BE2C (cell line): Measurements from ENCODE around the gene FAM107B.

Experiments
- DNase-seq: peaks from one replicate; pipeline ENCODE4 v3.0.0-alpha.2; 2020
- H3K27me3 ChIP-seq: fragments of 250-450 bp; sonication (Bioruptor Pico); 2 replicates; pipeline ENCODE4 v1.5.1; 2020; ENCODE audit warnings: mild to moderate bottlenecking
- H3K36me3 ChIP-seq: fragments of 250-450 bp; sonication (Bioruptor Pico); 2 replicates; pipeline ENCODE4 v1.5.1; 2020; ENCODE audit warnings: mild to moderate bottlenecking
- H3K4me1 ChIP-seq: fragments of 250-450 bp; sonication (Bioruptor Pico); 2 replicates; pipeline ENCODE4 v1.5.1; 2020
- H3K4me3 ChIP-seq: 2 replicates; pipeline ENCODE4 v1.5.1; 2011; ENCODE audit warnings: low read depth, low read length
- H3K9me3 ChIP-seq: fragments of 250-450 bp; sonication (Bioruptor Pico); 2 replicates; pipeline ENCODE4 v1.5.1; 2020
- CTCF ChIP-seq: IDR thresholded peaks from 2 replicates; pipeline ENCODE4 v1.5.1; 2012; ENCODE audit warnings: mild to moderate bottlenecking, low read depth, low read length

FAM107B gene

GRCh38 chr10:14748441-14748840 is 26.3 kb downstream of the FAM107B start:
- Histone ChIP-seq H3K4me1 (peaks cover 35% of the 10 kb centered on the region), H3K36me3 (no peaks in the 10 kb centered on the region), H3K4me3 (no peak overlapping the region), H3K27me3 (no peaks in the 10 kb centered on the region), H3K9me3 (no peaks in the 10 kb centered on the region)
- no peak for TF ChIP-seq CTCF
- DNase-seq = no peak

GRCh38 chr10:14742815-14743214 is 31.9 kb downstream of the FAM107B start:
- Histone ChIP-seq H3K9me3 (no peaks in the 10 kb centered on the region), H3K4me1 (no peaks in the 10 kb centered on the region; the same call in 1 of the 2 replicates), H3K36me3 (no peaks in the 10 kb centered on the region), H3K27me3 (no peaks in the 10 kb centered on the region), H3K4me3 (no peak overlapping the region)
- DNase-seq = no peak
- no peak for TF ChIP-seq CTCF

GRCh38 chr10:14742382-14742781 is 32.3 kb downstream of the FAM107B start:
- no peaks in the 10 kb centered on the region for H3K4me1 ChIP-seq
- no peak for DNase-seq
- no peaks in the 10 kb centered on the region for H3K36me3 ChIP-seq
- TF ChIP-seq CTCF = no peak
- no peaks in the 10 kb centered on the region for H3K9me3 ChIP-seq
- H3K4me3 ChIP-seq = no peak overlapping the region
- H3K27me3 ChIP-seq = no peaks in the 10 kb centered on the region

- Histone ChIP-seq H3K4me3 (no peak overlapping the region), H3K4me1 (no peaks in the 10 kb centered on the region), H3K36me3 (no peaks in the 10 kb centered on the region), H3K27me3 (no peaks in the 10 kb centered on the region), H3K9me3 (no peaks in the 10 kb centered on the region)
- DNase-seq = no peak
- TF ChIP-seq CTCF = no peak
These were observed 33.9 kb downstream of the FAM107B start for GRCh38 chr10:14740684-14741247.

- no peaks in the 10 kb centered on the region for H3K9me3 ChIP-seq
- no peak for TF ChIP-seq CTCF
- H3K4me3 ChIP-seq = no peak overlapping the region
- H3K36me3 ChIP-seq = no peaks in the 10 kb centered on the region
- DNase-seq = no peak
- no peaks in the 10 kb centered on the region for H3K27me3 ChIP-seq
- H3K4me1 ChIP-seq = no peaks in the 10 kb centered on the region
These were observed 36.7 kb downstream of the FAM107B start for GRCh38 chr10:14737808-14738545.

- Histone ChIP-seq H3K36me3 (no peaks in the 10 kb centered on the region), H3K27me3 (no peaks in the 10 kb centered on the region), H3K4me3 (no peak overlapping the region), H3K9me3 (no peaks in the 10 kb centered on the region), H3K4me1 (no peaks in the 10 kb centered on the region)
- no peak for TF ChIP-seq CTCF
- no peak for DNase-seq
These were observed 38.1 kb downstream of the FAM107B start for GRCh38 chr10:14736600-14737081.
